ENCODE results near the gene FLYWCH1. TPM values are rescaled to one million over a fixed set of nuclear protein-coding genes. Genes with fewer than 3 reads are reported as not detected.
"Not testable (repeated sequence)": the region's sequence is repeated elsewhere in the genome, so short reads cannot be mapped to it uniquely, and the experiment has no call there.

The FLYWCH1 gene
- total and polyA plus RNA-seq, 2 of the 8 experiments (the other 6 are each of a cell fraction or from before 2014, with no cell fraction given): 12.4 to 23.5 TPM

DNA sequence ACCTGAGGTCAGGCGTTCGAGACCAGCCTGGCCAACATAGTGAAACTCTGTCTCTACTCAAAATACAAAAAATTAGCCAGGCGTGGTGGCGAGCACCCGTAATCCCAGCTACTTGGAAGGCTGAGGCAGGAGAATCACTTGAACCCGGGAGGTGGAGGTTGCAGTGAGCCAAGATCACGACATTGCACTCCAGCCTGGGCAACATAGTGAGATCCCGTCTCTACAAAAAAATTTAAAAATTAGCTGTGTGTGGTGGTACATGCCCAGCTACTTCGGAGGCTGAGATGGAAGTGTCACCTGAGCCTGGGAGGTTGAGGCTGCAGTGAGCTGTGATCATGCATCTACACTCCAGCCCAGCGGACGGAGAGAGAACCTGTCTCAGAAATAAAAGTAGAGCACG lies 32.0 kb downstream of the FLYWCH1 start:
- H2AFZ ChIP-seq (ENCODE audit: low read length); H3K4me1 ChIP-seq (replicated peaks in 1 of 4; ENCODE audit: control insufficient read depth in 3 of 4, insufficient read depth in 4 of 4, low read length in 3 of 4); H3K9ac ChIP-seq (replicated peaks in 1 of 4; ENCODE audit: extremely low read depth in 1 of 4, low read depth in 3 of 4, low read length in 3 of 4); H3K27me3 ChIP-seq (replicated peaks in 1 of 4; ENCODE audit: control insufficient read depth in 3 of 4, extremely low read depth in 1 of 4, insufficient read depth in 3 of 4, low read length in 3 of 4); H3K56ac ChIP-seq (replicated peaks; ENCODE audit: insufficient read length, low read depth, low read length); DNase-seq (ENCODE audit: low read depth in 1 of 2, low spot score in 2 of 2); H2BK5ac ChIP-seq (ENCODE audit: low read depth, low read length); H2AK5ac ChIP-seq (ENCODE audit: low read depth, low read length); H4K8ac ChIP-seq (ENCODE audit: extremely low read depth, insufficient read depth, low read length); H3K4me2 ChIP-seq (ENCODE audit: insufficient read depth in 1 of 2, low read depth in 2 of 2, low read length in 2 of 2); H3K4me3 ChIP-seq (ENCODE audit: extremely low read depth in 1 of 4, insufficient read depth in 2 of 4, low read depth in 3 of 4, low read length in 4 of 4); H4K91ac ChIP-seq (replicated peaks; ENCODE audit: insufficient read length, low read length); H3K4ac ChIP-seq (replicated peaks; ENCODE audit: insufficient read length, low read depth, low read length); H3K23me2 ChIP-seq (ENCODE audit: low read depth, low read length); H2BK12ac ChIP-seq (ENCODE audit: low read depth, low read length); H4K5ac ChIP-seq (ENCODE audit: insufficient read length, low read depth, low read length); H3K14ac ChIP-seq (ENCODE audit: insufficient read length); H2BK120ac ChIP-seq (replicated peaks; ENCODE audit: low read depth, low read length); H3K9me3 ChIP-seq (ENCODE audit: insufficient read depth in 2 of 2, low read depth in 1 of 2, low read length in 1 of 2); FAIRE-seq; H4K20me1 ChIP-seq (replicated peaks in 1 of 2; ENCODE audit: control insufficient read depth in 1 of 2, insufficient read depth in 2 of 2, low read length in 2 of 2); H2BK15ac ChIP-seq (ENCODE audit: low read length); H3K79me1 ChIP-seq (ENCODE audit: low read depth, low read length); H3K79me2 ChIP-seq (ENCODE audit: control insufficient read depth in 1 of 2, insufficient read depth in 2 of 2, low read length in 2 of 2); H3K23ac ChIP-seq (ENCODE audit: insufficient read length); H3K18ac ChIP-seq (ENCODE audit: extremely low read depth, low read length); H2BK20ac ChIP-seq (ENCODE audit: low read length); H3K27ac ChIP-seq (ENCODE audit: low read depth, low read length): not testable (repeated sequence)
- CTCF ChIA-PET (ENCODE audit: partially characterized antibody): interaction anchor here (0.7 to 6.0 kb wide), 4 partner anchors 13 to 1542 kb away, joined by 3 to 28 read pairs (median 4); partner anchors contain the start of gene ZG16B
- POLR2A ChIA-PET (ENCODE audit: partially characterized antibody): interaction anchor here (1.0 kb wide), 1 partner anchor 69 kb away, joined by 4 read pairs; the partner anchor contains the start of gene CLDN9
- peaks cover 0 to 11% (median 2%) of the 10 kb centered on the region in 4 experiments; a peak in 4 of 8 replicates for H3K36me3 ChIP-seq (ENCODE audit: control insufficient read depth in 2 of 4, insufficient read depth in 4 of 4, low read length in 3 of 4)
- WGBS, 2 experiments (ENCODE audit: extremely low coverage in 1 of 2, insufficient coverage in 1 of 2, insufficient read length in 1 of 2, insufficient replicate concordance in 2 of 2, low coverage in 1 of 2, low lambda C conversion rate in 2 of 2, missing lambda C conversion rate in 1 of 2): 84% methylated on average over 12 of the region's 12 CpGs; no CpG with 5 or more reads in 1 of the 2 experiments

All from H1 (cell line).